NCI-H82 (cell line): ENCODE measurements around the gene CXCR6.

ENCODE experiments used
- DNase-seq: peaks from one replicate; lab custom pipeline; 2025; lab: John Stamatoyannopoulos, UW

The CXCR6 gene

DNA sequence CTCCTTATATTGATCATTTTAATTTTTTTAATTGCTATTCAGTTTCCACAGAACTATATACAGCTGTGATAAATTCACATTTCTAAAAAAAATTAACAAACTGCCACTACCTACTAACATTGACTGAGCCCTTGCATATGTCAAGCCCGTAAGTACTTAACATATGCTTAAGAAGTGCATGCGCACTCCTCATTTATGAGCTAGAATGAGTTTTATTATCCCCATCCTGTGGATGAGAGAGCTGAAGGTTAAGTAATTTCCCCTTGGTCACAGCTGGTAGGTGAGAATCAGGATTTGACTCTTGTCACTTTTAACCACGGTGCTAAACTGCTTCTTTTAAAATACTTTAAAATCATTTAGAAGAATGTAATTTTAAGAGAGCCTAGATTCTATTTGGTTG is 25.9 kb downstream of the CXCR6 start:
- no peak for DNase-seq

GRCh38 chr3:45969953-45970352 is 26.7 kb downstream of the CXCR6 start:
- no peak for DNase-seq

GRCh38 chr3:45972534-45973402 is 29.5 kb downstream of the CXCR6 start:
- DNase-seq: no peak

- no peak for DNase-seq
Observed at GRCh38 chr3:45974686-45975085, 31.4 kb downstream of the CXCR6 start.

- DNase-seq: no peak
Observed at GRCh38 chr3:45975686-45976085, 32.4 kb downstream of the CXCR6 start.

- DNase-seq: no peak
Observed at GRCh38 chr3:45976191-45977091, 33.2 kb downstream of the CXCR6 start.

- DNase-seq: no peak
Observed at GRCh38 chr3:45978006-45978761, 34.9 kb downstream of the CXCR6 start.

DNA sequence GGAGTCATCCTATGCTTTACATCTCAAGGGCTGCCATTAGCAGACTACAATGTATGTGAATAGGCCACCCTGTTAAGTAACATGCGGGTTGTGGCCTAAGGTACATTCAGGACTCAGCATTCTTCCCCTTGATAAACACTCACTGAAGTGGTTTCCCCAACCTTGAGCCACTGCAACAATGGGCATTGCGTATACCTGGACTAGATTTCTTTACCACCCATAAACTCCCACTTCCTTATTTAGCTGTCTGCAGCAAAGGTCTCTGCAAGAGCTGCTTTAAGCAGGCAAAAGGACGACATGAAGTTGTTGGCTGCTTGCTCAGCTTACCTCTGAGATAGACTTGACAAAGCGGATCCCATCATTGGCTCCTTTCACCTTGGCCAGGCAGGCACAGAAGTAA is 36.1 kb downstream of the CXCR6 start:
- DNase-seq: no peak

- no peak for DNase-seq
Observed at GRCh38 chr3:45980229-45980813, 37.1 kb downstream of the CXCR6 start.

DNA sequence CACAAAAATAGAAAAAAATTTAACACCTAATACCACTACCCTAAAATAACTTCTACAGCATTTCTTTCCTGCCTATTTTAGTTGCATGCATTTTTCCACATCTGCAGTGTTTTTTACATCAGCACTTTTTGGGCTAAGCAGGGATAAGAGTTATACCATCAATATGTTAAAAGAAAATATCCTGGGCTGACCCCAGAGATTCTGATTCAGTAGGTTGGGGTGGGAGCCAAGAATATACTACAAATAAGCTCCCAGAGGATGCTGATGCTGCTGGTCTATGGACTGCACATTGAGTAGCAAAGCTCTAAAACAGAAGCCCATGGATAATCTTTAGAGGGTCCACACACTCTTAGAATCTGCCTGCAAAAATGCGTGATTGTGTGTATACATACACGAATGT is 37.6 kb downstream of the CXCR6 start:
- no peak for DNase-seq

GRCh38 chr3:45981346-45982074 is 38.2 kb downstream of the CXCR6 start:
- no peak for DNase-seq

- no peak for DNase-seq
Observed at GRCh38 chr3:45983770-45984169, 40.5 kb downstream of the CXCR6 start.

- no peak for DNase-seq
Observed at GRCh38 chr3:45984331-45985312, 41.4 kb downstream of the CXCR6 start.

- no peak for DNase-seq
Observed at GRCh38 chr3:45985532-45986302, 42.5 kb downstream of the CXCR6 start.

GRCh38 chr3:45986303-45986982 is 43.2 kb downstream of the CXCR6 start:
- no peak for DNase-seq

- no peak for DNase-seq
Observed at GRCh38 chr3:45987368-45988291, 44.4 kb downstream of the CXCR6 start.

GRCh38 chr3:45988362-45988761 is 45.1 kb downstream of the CXCR6 start:
- no peak for DNase-seq
